HFFc6 (cell line): ENCODE results near the gene CD44. TPM values are rescaled to one million over a fixed set of nuclear protein-coding genes. Genes with fewer than 3 reads are reported as not detected.

ENCODE experiments used
- DNase-seq: peaks from one replicate; pipeline ENCODE4 v3.0.0-alpha.2; 2018
- H3K27ac Mint-ChIP-seq: 2 replicates; pipeline ENCODE4 v1.8.0; 2020; ENCODE audit warnings: mild to moderate bottlenecking, mixed read lengths
- H3K27me3 Mint-ChIP-seq: 2 replicates; pipeline ENCODE4 v1.8.0; 2021; ENCODE audit warnings: mild to moderate bottlenecking, moderate library complexity, mixed read lengths; ENCODE audit not compliant: insufficient read depth
- H3K36me3 Mint-ChIP-seq: 2 replicates; pipeline ENCODE4 v1.8.0; 2021; ENCODE audit warnings: low read depth, mixed read lengths
- H3K4me1 Mint-ChIP-seq: 2 replicates; pipeline ENCODE4 v1.8.0; 2020; ENCODE audit warnings: low read depth, mixed read lengths
- H3K4me3 Mint-ChIP-seq: 2 replicates; pipeline ENCODE4 v1.8.0; 2020; ENCODE audit warnings: mild to moderate bottlenecking, moderate library complexity, mixed read lengths
- H3K9me3 Mint-ChIP-seq: 2 replicates; pipeline ENCODE4 v1.8.0; 2020; ENCODE audit warnings: mild to moderate bottlenecking, mixed read lengths
- CTCF ChIP-seq: fragments of 200-600 bp; sonication (generic); IDR thresholded peaks from 2 replicates; pipeline ENCODE4 v1.5.0; 2021; ENCODE audit warnings: antibody characterized with exemption, mild to moderate bottlenecking
- total RNA-seq, 6 experiments: library from RNA; stranded (reverse); fragmentation: NEBNext Ultra II Directional; extraction: Animal tissue kit (Norgen Biotek cat#: 25700); gene quantifications; 2 replicates in 1 of 6; 3 replicates in 5 of 6; pipeline ENCODE4 v1.2.3, GENCODE V29; 2021

Gene CD44
- total RNA-seq, 6 experiments from 2014 or later: 1,912 to 2,221 (median 2,175) TPM

- H3K27ac Mint-ChIP-seq: peak overlapping the region; percentile 90
- no peak for DNase-seq
- no peaks in the 10 kb centered on the region; the same call in 1 of the 2 replicates for H3K9me3 Mint-ChIP-seq
- H3K27me3 Mint-ChIP-seq: peaks cover 1% of the 10 kb centered on the region; the same call in 1 of the 2 replicates
- H3K4me3 Mint-ChIP-seq: no peak overlapping the region
- peaks cover 8% of the 10 kb centered on the region for H3K36me3 Mint-ChIP-seq
- H3K4me1 Mint-ChIP-seq: peaks cover 63% of the 10 kb centered on the region
- no peak for TF ChIP-seq CTCF
Measured at GRCh38 chr11:35241531-35241930, 102.6 kb downstream of the CD44 start.

GRCh38 chr11:35242412-35243242, 103.7 kb downstream of the CD44 start:
- TF ChIP-seq CTCF: no peak
- H3K36me3 Mint-ChIP-seq: peaks cover 8% of the 10 kb centered on the region
- H3K4me3 Mint-ChIP-seq: peak overlapping the region; percentile 38; the same call in 1 of the 2 replicates
- H3K4me1 Mint-ChIP-seq: peaks cover 62% of the 10 kb centered on the region
- H3K9me3 Mint-ChIP-seq: no peaks in the 10 kb centered on the region; the same call in 1 of the 2 replicates
- peaks cover 1% of the 10 kb centered on the region; the same call in 1 of the 2 replicates for H3K27me3 Mint-ChIP-seq
- DNase-seq: peak; percentile 85
- H3K27ac Mint-ChIP-seq: peak overlapping the region; percentile 90

DNA sequence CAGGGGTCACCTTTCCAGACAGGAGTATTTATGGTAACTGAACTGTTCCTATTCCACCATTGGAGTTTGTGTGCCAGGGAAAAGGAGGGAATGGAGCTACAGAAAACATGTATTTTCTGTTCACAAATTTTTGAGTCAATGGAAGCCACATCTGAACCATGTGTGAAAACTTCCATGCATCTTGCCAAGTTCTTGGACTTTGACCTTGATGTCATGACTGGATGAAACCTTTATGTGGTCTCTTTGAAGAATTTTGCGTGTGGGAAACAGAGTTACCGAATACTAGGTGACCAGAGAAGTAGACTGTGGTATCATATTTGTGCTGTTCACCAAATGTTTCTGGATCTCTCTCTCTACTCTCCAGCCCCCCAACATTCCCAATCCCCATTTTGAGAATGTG, 104.8 kb downstream of the CD44 start:
- peaks cover 1% of the 10 kb centered on the region; the same call in 1 of the 2 replicates for H3K27me3 Mint-ChIP-seq
- TF ChIP-seq CTCF: no peak
- no peak for DNase-seq
- H3K27ac Mint-ChIP-seq: no peak overlapping the region
- H3K4me3 Mint-ChIP-seq: no peak overlapping the region
- H3K4me1 Mint-ChIP-seq: peaks cover 55% of the 10 kb centered on the region
- peaks cover 9% of the 10 kb centered on the region; the same call in 1 of the 2 replicates for H3K9me3 Mint-ChIP-seq
- peaks cover 9% of the 10 kb centered on the region for H3K36me3 Mint-ChIP-seq

GRCh38 chr11:35245056-35245455, 106.1 kb downstream of the CD44 start:
- Mint-ChIP-seq H3K27ac (no peak overlapping the region), H3K9me3 (peaks cover 11% of the 10 kb centered on the region; the same call in 1 of the 2 replicates), H3K36me3 (peaks cover 16% of the 10 kb centered on the region), H3K4me3 (no peak overlapping the region), H3K4me1 (peaks cover 55% of the 10 kb centered on the region), H3K27me3 (peaks cover 1% of the 10 kb centered on the region; the same call in 1 of the 2 replicates)
- no peak for DNase-seq
- TF ChIP-seq CTCF: no peak

- no peaks in the 10 kb centered on the region; the same call in 1 of the 2 replicates for H3K27me3 Mint-ChIP-seq
- H3K9me3 Mint-ChIP-seq: peaks cover 11% of the 10 kb centered on the region; the same call in 1 of the 2 replicates
- no peak for DNase-seq
- H3K4me3 Mint-ChIP-seq: no peak overlapping the region
- no peak for TF ChIP-seq CTCF
- peaks cover 16% of the 10 kb centered on the region for H3K36me3 Mint-ChIP-seq
- H3K27ac Mint-ChIP-seq: no peak overlapping the region
- H3K4me1 Mint-ChIP-seq: peaks cover 59% of the 10 kb centered on the region
Measured at GRCh38 chr11:35245786-35246185, 106.8 kb downstream of the CD44 start.
